Measurements from ENCODE around the gene TREM2.

Gene TREM2

DNA sequence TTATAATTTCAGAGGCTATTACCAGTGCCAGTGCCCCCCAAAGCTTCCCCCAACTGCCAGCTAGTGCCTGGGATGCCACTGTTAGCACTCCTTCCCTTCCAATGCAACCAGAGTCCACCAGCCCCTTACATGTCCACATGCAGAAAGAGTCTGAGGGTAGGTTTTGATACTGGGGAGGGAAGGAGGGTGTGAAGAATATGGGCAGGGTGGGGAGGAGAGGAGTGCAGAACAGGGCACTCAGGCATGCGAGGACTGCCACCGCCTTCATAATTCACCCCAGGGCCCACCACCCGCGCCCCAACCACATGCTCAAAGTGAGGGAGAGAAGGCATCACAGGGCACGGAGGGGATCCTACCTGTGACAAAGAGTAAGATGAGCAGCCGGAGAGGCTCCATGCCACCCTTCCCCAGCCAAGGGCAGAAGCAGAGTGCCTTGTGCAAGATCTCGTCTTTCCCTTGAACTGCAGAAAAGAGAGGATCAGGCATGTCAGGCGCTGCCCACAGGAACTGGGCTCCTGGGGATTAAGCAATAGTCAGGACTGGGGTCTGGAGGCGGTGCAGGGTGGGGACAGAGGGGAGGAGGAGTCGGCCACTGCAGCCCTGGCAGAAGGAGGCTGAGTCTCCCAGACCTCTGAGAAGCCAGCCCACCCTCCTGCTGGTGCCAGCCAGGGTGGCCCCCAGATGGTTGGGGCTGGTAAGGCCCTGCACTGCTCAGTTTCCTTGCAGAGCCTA lies at the start of gene TREM2:
TREM2 (minus strand) TSS at position 430 of the 732 bp plus-strand sequence; CDS start at position 396, 34 bp downstream.
- in situ Hi-C loops (cut with HindIII; ENCODE audit: low sequenced_read_pairs), result no loop called here

DNA sequence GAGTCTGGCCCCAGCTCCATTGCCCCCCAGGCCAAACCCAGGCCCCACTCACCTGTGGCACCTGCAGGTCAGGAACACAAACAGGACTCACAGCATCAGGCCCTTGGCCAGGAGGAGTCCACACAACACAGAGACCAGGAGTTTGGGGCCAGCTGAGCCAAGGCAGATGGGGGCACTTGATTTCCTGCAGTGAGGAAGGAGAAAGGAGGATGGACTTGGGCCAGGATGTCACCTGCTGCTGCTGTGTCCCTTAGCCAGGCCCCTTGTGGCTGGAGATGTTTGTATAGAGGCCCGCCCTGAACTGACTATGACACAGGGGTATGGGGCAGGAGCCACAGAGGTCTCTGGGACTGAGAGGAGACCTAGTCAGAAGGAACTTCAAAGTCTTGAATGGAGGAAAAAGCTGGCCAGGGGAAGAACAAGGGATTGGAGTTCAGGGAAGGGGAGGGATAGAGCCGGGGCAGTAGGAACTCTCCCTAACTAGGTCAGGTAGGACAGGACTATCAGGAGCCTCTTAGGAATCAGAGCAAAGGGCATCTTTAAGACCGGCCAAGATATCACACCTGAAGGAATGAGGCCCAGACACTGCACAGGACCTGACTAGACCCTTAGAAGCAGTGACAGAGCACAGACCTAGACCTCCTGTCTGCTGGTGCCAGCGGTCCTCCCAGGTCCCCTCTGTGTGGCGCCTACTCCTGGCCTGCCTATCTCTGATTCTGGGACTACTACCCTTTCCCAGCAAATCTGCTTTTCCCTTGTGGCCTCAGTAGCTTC lies 46.8 kb upstream of the TREM2 start:
- in situ Hi-C loops (cut with HindIII; ENCODE audit: low sequenced_read_pairs), result no loop called here

DNA sequence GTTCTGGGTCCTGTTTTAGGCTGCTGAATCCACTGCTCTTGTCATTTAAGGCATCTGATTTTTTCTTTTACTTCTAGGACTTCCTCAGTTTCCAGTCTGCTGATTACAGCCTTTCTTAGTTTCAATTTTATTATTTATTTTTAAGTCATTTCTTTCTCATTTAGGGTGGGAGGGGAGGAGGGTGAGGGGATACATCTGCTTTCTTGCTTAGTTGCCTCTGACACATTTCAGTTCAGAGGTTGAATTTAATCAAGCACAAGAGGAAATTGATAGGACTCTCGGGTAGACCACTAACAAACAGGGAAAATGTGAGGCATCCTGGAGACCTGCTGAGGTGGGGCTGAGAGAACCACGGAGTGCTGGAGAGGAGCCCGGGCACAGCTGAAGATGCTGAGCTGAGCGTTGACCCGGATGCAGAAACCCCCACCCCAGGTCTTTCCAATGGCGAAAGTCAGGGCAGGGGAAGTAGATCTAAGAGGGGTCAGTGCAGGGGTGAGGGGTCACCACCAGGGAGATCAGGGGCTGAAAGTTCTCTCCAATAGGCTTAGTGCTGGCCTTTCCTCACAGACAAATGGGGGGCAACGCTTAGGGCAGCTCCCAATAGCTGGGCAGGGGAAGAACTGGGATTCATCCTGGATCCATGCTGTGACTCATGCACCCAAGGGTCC lies 45.7 kb upstream of the TREM2 start:
- in situ Hi-C loops (cut with HindIII; ENCODE audit: low sequenced_read_pairs), result no loop called here

DNA sequence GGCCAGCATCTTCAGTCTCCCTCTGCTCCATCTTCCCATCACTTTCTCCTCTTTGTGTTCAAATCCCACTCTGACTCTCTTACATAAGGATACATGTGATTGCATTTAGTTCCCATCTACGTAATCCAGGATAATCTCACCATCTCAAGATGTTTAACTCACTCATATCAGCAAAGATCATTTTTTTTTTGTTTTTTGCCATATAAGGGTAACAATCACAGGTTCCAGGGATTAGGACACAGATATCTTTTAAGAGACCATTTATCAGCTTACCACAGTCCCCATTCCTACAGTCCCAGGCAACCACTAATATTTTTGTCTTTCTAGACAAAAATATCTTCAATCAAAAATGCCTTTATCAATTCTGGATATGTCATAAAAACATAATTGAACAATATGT lies 41.2 kb upstream of the TREM2 start:
- in situ Hi-C loops (cut with HindIII; ENCODE audit: low sequenced_read_pairs), result no loop called here

DNA sequence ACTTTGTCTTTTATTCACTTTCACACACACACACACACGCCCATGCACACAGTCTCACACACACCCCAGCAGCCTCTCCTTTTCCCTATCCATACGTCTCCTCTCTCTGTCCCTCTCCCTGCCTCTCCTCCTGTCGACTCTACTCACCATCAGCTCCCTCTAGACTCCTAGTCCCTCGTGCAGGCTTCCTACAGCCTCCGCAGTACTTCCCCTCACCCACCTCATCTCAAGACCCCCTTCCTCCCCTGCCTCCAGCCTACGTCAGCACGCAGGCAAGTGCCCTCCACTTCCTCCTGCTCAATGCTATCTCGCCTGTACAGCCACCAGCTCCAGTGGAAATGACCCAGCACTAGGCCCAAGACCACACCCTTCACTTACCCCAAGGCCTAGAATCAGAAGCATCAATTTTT lies 38.9 kb upstream of the TREM2 start:
- in situ Hi-C loops (cut with HindIII; ENCODE audit: low sequenced_read_pairs), result no loop called here

DNA sequence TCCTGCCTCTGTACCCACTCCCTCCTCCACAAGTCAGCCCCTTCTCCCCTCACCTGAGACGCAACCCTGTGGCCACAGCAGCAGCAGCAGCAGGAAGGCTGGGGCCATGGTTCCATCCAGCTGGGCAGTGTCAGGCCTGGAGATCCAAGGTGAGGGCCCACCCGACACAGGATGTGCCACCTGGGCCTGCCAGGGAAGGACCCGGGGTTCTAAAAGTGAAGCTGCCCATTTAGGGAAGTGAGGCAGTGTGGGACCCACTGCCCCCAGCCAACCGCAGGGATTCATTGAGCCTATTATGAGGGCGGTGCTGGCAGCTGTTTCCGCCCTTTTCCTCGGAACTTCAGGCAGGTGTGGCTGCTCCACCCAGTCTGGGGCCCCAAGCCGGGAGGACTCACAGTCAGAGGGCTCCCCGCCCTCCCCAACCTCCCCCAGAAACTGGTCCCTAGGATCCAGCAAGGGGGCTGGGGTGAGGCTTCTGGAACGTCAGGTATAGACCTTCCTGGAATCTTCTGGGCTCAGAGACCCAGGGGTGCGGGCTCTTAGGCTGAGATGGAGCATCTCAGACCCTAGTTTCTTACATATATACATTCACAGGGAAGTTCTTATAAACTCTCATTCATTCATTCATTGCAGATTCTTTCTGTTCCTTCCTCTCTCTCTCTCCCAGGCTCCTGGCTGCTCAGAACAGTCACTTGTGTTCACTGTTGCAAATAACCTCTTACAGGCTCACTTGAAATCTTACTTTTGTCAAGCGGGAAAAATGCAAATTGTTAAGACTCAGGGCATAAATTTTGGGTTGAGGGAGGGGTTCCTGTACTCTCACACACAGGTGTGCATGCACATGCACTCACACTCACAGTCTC lies 38.2 kb upstream of the TREM2 start, which contains the start of gene TREML2:
TREML2 (minus strand) TSS at position 249 of the 863 bp plus-strand sequence; CDS start at position 108, 141 bp downstream.
- in situ Hi-C loops (cut with HindIII; ENCODE audit: low sequenced_read_pairs), result no loop called here

DNA sequence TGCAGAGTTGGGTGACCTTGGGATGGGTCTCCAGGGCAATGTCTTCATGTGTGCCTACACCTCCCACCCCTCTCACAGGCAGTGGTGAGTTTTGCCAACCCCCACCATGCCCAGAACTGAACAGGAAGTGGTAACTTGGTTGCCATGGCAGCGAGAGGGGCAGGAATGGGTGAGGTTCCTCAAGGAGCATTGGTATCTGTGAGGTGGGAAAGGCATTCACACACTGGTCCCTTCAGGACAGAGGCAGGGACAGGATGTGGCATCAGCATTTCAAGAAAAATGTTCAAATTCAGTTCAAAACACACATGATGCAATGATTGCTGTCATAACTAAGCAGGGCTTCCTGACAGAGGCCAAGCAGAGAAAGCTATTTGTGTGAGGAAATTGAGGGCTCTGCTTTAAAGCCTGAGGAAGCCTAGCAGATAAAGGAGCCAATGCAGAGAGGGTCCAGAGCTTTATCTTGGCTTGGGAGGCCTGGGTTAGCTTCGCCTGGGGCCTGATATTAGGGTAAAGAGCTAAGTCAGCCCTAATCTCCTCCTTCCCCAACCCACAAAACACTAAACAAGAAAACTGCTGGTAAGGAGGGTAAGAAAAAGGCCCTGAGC lies 37.5 kb upstream of the TREM2 start:
- in situ Hi-C loops (cut with HindIII; ENCODE audit: low sequenced_read_pairs), result no loop called here

DNA sequence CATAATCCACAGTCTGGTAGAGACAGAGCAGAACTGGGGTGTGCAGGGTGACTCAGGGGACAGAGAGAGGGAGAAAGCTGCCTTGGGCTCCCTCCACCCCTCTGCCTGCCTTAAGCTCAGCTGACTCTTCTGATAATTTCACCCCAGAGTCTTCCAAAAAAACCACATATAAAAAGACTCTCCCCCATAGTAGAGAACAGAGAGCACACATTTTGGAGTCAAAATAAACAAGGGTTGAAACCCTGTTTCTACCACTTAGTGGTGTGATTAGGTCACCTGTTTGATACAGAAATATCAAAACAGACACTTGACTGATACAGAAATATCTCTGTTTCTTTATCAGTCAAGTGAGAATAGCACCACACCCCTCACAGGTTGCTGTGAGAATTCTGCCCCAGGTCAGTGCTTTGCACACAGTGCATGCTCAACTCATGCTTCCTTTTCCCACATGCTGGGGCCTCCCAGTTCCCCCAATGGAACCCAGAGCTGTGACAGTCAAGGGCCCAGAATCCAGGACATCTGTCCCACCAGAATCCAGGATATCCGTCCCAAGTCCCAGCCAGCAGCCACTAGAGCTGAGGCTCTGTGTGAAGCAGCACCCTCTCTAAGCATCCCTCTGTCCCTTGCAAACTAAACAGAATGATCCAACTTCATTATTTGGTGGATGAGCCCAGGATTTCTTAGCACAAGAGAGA lies 36.8 kb upstream of the TREM2 start:
- in situ Hi-C loops (cut with HindIII; ENCODE audit: low sequenced_read_pairs), result loop anchor here (25.0 kb wide), 1 partner anchor 112 kb away; no protein-coding TSS in a partner anchor

DNA sequence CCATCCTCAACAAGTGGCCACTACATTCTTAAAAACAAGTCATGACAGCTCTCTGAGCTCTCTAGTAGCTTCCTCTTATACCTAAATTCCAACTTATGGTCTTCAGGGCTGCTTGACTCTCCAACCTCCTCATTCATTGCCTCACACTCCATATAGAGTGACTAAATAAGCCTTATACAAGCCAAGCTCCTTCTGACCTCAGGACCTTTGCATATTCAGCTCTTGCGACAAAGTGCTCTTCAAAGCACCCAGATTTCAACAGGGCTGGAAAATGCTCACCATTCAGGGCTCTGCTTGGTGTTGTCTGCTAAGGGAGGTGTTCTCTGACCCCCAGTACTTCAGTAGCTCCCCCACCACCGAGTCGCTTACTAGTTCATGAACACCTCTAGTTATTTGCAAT lies 34.3 kb upstream of the TREM2 start:
- in situ Hi-C loops (cut with HindIII; ENCODE audit: low sequenced_read_pairs), result loop anchor here (25.0 kb wide), 1 partner anchor 110 kb away; no protein-coding TSS in a partner anchor

DNA sequence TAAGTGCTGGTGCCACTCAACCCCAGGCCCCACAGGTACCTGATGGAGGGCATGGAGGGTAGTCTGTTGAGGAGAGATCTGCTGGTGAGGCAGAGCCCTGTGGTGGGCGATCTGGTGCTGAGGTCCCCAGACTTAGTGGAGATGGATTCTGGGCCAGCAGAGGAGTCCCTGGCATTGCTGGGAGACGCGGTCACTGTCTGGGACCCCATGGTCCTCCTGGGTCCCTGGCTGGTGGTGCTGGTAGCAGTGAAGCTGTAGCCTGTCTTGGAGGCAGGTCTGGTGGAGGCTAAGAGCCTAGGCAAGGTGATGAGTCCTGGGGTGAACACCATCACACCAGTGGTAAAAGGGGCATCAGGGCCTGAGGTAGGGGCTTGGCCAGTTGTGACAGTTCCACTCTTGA lies 31.5 kb upstream of the TREM2 start:
- in situ Hi-C loops (cut with HindIII; ENCODE audit: low sequenced_read_pairs), result loop anchor here (25.0 kb wide), 1 partner anchor 107 kb away; no protein-coding TSS in a partner anchor

DNA sequence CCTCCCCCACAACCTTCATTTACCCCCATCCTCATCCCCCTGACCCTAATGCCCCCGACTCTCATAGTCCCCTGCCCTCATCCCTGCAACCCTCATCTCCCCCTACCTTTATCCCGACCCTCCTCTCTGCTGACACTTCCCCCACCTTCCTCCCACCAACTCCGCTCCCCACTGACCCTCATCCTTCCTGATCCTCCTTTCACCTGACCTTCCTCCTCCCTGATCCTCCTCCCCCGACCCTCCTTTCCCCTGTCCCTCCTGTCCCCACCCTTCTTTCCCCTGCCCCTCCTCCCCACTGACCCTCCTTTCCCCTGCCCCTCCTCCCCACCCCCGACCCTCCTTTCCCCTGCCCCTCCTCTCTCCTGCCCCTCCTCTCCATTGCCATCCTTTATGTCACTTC lies 31.0 kb upstream of the TREM2 start:
- in situ Hi-C loops (cut with HindIII; ENCODE audit: low sequenced_read_pairs), result loop anchor here (25.0 kb wide), 1 partner anchor 107 kb away; no protein-coding TSS in a partner anchor

DNA sequence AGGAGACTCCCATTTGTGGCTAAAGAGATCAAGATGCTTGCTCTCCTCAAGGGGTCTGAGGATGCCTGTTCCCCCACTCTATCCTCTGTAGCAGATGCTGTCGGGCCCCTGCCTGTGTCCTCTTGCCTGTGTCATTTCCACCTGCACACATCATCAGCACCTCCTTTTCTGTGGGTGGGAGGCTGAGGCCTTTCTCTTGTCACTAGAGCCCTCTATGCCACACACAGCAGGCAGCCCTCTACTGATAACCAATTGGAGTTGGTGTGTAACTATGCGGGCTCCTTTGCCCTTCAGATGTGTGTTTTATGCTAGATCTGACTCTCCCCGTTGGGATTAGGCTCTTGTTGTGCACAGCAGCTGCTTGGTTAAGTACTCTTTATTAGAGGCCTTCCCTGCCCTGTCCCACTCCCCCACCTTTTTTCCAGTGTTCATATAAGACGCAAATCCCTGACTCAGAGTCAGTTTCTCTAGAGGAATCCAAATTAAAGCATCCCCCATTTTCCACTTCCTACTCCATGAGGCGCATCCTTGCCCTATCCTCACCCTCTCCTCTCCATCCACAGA lies 30.3 kb upstream of the TREM2 start:
- in situ Hi-C loops (cut with HindIII; ENCODE audit: low sequenced_read_pairs), result loop anchor here (25.0 kb wide), 1 partner anchor 106 kb away; no protein-coding TSS in a partner anchor

DNA sequence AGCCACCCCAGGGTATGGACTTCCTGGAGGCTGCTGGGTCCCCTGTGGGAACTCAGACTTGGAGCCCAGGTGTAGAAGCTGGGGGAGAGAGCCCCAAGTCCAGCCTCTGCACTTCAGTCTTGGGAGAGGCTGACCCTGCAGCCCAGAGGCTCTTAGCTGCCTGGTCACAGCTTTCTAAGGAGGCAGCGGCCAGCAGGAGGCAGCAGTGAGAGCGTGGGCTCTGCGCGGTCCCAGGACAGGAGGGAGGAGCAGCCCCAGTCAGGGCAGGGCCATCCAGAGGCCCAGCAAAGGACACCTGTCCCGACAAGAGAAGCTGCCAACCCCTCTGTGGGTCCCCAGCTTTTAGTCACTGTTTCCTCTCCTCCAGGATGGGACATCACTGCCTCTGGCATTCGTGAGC lies 28.7 kb upstream of the TREM2 start:
- in situ Hi-C loops (cut with HindIII; ENCODE audit: low sequenced_read_pairs), result loop anchor here (25.0 kb wide), 1 partner anchor 104 kb away; no protein-coding TSS in a partner anchor

DNA sequence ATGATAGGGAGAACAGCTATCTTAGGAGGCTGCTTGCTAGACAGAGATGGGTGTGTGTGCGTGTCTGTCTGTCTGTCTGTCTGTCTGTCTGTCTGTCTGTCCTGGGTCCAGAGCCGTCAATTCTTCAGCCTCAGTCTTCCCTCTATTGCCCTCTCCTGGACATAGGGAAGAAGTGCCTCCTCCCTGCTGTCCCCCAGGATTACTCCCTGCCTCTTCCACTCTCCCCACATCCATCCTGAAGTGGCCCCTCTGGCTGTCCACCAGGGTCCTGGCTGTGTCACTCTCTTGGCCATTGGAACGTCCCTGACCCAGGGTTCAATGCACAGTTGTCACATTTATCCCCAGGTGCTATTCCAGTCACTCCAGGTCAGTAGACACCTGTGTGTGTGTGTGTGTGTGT lies 27.9 kb upstream of the TREM2 start:
- in situ Hi-C loops (cut with HindIII; ENCODE audit: low sequenced_read_pairs), result loop anchor here (25.0 kb wide), 1 partner anchor 103 kb away; no protein-coding TSS in a partner anchor

DNA sequence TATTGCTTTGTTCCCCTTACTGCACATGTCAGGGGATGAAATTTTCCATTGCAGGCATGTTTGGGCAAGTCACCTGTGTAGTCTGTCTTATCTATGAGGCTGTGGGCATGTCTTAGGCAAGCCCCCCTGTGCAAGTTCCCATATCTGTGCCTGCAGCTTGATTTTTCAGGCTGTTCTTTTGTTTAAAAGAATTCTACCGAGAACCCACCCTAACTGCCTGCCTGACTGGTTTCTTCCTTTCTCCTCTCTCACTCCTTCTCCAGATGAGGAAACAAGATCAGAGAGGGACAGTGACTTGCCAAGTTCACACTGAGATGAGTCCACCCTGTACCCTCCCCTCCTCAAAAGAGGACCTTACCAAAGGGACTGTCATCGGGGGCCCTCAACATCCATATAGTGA lies 27.1 kb upstream of the TREM2 start:
- in situ Hi-C loops (cut with HindIII; ENCODE audit: low sequenced_read_pairs), result loop anchor here (25.0 kb wide), 1 partner anchor 103 kb away; no protein-coding TSS in a partner anchor

DNA sequence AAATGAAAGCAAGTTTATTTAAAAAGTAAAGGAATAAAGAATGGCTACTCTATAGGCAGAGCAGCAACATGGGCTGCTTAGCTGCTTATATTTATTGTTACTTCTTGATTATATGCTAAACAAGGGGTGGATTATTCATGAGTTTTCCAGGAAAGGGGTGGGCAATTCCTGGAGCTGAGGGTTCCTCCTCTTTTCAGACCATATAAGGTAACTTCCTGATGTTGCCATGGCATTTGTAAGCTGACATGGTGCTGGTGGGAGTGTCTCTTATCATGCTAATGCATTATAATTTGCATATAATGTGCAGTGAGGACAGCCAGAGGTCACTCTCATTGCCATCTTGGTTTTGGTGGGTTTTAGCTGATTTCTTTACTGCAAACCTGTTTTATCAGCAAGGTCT lies 26.1 kb upstream of the TREM2 start:
- in situ Hi-C loops (cut with HindIII; ENCODE audit: low sequenced_read_pairs), result loop anchor here (25.0 kb wide), 1 partner anchor 102 kb away; no protein-coding TSS in a partner anchor

DNA sequence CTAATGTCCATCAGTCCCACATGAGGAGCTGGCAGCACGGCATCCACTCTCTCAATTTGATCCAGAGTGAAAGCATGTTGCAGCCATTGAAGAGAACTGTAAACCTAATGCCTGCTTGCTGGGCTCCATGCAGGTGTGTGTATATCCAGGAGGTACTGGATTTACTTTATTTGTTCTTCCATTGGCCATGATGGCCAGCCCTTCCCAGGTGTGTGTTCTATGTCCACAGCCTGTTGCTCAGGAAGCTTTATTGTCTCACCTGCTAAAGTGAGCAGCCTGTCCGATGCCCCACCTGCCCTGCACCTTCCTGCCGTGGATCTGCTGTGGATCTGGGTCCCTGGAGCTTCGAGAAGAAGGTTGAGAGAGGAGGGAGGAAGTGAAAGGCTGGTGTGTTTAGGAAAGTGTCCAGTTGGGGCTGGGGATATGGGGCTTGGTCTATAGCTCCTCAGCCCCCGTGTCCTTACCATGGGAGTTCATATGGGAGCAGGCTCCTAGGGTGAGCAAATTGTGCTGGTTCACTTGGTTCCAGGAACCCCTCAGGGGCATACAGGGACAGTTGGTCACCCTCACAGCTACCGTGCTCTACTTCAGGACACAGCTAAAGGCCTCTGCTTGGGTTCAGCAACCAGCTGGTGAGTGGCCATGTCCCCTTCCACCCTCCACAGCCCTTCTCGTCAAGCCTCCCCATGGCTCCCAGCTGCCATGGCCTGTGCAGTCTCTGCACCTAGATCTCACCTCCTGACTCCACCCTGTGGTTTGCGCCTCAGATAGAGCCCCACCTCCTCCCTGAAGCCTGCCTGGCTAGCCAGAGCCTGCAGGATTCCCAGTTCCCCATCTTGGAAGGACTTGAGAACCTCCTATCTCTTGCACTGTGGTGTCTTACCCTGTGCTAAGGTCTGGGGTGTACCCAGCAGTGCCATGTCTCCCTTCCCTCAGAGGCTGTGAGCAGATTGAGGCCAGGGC lies 25.3 kb upstream of the TREM2 start:
- in situ Hi-C loops (cut with HindIII; ENCODE audit: low sequenced_read_pairs), result loop anchor here (25.0 kb wide), 1 partner anchor 101 kb away; no protein-coding TSS in a partner anchor
